ENCODE data around the gene ZNF423.

The ZNF423 gene

DNA sequence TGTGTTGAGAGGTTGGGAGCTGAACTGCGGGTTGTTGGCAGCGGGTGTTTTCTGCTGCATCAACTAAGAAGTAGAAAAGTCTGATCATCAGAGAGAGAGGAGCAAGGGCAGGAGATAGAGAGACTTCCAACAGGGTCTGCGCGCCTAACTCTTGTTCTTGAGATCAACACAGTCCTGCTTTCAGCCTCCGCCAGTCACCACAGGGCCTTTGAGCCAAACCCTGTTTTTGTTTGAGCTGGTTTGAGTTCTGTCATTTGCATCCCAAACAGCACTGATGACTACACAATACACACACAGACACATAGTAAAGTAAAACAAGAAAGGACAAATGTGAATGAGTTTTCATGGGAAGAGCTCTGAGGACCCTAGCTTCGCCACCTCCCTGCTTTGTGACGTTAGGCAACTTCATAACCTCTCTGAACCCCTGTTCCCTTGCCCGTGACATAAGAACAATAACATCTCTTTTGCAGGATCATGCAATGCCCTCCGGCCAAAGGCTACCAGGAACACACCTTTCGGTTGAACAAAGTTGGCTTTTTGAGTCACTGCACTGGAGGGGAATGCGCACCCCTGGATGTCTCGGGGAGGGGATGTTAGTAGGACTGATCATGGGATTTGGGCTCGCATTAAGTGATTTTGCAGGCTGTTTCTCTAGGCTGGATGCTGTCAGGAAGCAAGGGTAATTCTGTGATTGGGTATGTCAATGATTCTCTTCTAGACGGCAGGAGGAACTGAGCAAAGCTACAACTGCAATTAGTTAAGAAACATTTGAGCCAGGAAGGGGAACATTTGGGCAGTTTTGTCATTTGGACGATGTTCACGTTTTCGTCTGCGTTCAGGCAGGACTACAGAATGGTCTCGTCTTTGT is 390.0 kb downstream of the ZNF423 start:
- DNase-seq: no peak

DNA sequence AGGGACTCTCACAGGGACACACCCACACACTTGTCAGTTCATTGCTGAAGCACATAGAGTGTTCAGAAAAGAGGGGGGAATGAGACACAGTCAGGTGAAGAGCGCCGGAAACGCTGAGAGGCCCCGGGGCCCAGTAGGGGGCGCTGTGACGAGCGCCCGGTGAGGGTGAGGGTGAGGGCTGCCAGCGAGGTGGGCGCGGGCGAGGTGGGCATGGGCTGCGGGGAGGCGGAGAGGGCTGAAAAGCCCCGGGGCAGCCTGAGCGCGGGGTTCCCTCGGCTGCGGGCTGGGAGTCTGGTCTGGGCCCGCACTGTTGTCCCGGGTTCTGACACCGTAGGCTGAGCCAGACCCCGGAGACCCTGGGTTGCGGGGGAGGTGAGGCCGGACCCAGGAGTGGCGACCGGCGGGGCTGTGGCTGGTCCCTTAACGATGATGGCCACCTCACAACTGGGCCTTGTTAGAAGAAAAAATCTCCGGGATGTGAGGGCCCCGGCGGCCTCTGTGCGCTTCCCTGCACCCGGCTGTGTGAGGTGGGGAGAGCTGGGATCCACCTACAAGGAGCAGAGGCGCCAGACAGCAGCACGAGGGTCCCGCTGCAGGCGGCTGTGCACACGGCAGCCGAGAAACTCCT is 390.9 kb downstream of the ZNF423 start:
- DNase-seq: no peak

DNA sequence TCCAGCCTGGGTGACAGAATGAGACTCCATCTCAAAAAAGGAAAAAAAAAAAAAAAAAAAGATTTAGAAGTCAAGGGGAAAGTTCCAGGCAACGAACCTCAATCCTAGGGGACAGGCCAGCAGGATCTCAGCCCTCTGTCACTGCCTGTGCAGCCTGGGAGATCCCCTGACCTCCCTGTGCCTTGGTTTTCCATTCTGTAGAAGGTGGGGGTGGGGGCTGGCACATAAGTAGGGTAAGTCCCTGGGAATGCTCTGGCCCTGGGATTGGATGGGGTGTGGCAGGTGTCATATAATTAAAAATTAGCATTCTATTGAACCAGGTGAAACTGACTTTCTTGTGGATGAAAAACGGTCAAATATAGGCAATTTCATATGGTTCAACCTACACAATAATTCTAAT is 391.8 kb downstream of the ZNF423 start:
- no peak for DNase-seq

DNA sequence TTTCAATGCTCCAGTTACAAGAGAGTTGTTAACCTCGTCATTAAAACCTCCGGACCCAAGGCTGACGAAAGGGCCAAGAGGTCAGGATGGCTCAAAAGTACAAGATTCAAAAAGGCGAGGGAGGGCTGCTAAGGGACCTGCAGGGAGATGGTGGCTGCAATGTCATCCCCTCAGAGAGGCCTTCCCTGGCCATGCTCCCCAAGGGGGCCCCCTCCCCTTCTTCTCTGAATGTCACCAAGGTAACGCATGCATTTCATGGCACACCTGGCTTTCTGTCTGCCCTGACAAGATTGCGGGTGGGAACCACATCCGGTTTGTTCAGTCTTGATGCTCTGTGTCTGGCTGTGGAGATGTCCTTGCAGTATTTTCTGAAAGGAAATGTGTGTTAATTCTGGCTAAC is 392.4 kb downstream of the ZNF423 start:
- no peak for DNase-seq

DNA sequence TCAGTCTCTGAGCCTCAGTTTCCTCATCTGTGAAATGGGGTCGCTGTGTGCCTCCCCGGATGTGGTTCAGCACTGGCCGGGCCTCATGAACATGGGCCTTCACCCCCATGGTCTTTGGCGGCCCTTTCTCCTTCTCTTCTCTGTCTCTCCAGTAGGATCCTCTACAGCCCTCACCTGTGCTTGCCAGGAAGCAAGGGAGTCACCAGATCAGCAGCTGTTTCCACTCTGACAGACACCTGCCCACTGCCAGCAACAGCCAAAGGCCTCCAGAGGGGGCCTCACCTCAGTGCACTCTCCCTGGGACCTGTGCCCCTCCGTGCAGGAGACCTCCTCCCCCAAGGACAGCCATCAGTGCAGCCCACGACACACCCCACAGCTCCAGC is 392.9 kb downstream of the ZNF423 start:
- DNase-seq: no peak

DNA sequence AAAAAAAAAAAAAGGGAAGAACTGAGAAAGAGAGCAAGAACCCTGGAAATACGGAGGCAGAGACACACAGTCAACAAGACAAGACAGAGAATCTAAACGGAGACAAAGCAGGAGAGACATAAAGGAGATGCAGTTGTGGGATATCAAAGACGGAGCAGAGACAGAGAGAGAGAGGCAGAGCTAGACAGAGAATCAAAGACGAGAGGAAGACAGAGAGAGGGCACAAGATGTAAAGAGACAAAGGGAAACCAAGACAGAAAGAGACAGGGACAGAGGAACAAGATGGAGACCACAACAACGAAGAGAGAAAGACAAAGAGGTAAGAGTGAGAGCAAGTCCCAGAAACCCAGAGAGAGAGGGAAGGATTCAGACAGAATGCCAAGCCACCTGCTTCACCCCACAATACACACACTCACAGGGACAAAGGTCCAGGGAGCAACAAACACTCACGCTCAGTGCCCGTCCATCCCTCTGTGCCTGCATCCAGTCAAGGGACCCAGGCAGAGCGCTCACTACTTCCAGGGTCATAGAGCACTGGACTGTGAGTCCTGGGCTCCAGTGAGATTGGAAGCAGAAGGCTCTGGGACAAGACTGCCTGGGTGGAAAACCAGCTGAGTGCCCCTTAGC is 393.4 kb downstream of the ZNF423 start:
- no peak for DNase-seq

DNA sequence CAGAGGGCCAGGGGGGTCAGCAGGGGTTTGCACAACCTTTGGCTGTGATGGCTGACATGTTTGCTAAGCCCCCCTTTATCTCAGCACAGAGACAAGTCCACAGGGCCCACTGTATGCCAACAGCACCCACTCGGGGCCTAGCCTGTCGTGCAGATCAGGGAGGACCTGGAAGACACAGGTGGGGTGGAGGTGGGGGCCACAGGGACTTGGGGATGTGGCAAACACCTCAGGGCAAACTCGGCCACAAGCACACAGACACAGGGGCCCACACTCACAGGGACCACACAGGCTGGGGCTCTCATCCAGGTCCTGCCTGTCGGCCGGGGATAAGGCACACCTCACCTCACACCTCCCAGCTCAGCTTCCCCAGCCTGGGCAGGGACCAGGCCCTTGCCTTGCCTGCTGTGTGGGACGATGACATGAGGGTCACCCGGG is 394.4 kb downstream of the ZNF423 start:
- no peak for DNase-seq

DNA sequence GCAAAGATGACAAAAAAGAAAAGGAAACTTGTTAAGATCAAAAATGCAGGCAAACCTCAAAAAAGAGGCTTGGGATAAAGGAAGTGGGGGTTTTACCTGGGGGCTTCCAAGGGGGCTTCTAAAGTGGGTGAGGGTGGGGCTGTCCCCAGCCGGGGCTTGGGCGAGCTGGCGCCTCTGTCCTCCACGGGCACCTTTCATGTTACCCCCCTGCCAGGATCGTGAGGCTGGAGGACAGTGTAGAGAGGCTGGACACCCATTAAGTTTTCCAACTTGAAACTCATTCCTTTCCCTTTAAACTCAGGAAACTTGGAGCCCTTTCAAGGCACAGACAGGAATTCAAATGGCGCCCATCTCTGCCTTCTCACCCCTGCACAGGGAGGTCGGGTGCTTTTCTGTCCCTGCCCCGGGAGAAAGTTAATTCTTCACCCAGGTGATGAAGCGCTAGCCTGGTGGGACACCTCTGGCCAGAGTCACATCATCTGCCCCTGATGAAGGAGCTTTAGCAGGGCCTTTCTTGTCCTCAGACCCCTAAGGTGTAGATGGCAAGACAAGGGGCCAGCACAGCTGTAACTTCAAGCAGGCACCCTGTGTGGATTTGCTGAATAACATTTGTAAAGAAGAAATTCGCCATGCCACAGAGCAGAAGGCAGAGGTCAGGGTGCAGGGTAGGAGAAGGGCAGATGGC is 395.0 kb downstream of the ZNF423 start:
- DNase-seq: no peak

DNA sequence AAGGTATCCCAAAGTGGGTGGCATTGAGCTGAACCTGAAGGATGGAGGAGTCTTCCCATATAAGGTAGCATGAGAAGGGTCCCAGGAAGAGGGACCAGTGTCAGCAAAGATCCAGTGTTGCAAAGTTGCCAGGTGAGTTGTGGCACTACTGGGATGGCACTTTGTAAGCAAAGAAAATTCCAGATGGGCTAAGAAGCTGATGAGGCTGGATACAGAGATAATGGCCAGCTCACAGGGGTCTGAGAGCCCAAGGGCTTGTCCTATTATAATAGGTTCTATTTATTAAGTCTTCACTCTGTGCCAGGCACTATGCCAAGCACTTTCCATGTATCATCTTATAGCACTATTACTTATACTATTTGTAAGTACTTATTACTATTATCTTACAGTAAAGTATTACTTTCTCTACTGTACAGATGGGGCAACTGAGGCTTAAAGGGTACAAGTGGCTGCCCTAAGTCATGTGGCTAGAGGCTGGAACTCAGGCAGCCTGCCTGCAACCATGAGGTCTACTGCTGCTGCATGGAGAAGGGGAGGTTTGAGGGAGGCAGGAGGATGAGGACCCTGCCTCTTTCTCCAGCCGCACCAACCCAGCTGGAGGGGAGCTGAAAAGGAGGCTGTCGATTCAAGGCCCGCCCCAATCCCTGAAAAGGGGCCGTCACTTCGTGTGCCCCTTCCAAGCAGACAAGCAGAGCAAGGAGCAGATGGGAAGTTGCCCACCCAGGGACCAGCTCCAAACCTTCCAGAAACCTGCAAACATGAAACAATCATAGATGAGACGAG is 395.8 kb downstream of the ZNF423 start:
- DNase-seq: no peak

DNA sequence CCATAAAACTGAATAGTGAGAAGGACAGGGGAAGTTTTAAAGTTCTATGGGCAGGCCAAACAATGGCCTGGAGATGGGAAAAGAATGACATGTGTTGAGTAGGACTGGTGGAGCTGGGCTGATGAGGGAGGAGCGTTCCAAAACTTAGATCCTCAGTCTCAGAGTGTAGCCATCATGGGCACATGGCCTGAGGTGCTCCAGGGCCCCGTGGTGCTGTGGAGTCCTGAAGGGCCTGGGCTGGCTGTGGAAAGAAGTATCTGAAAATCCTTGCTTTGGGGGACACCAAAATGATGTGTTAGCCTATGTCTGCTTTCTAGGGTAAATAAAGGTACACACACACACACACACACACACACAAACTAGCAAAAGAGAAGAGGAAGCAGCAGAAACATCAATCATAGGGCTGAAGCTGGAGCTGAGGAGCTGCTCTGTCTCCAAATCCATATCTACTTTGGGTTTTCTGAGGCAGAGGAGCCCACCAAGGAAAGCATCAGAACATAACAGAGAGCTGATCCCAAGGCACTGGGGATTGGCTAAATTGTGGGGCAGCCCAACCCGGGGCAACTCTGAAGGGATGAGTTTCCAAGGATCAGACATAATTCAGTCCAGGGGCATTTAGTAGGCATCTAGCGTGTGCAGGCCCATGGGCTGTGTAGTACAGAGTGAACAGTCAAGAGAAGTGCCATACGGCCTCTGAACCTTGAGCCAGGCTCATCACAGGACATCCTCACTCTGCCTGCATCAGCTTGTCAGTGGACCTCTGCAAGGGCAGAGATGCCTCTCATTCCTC is 397.1 kb downstream of the ZNF423 start:
- DNase-seq: no peak

DNA sequence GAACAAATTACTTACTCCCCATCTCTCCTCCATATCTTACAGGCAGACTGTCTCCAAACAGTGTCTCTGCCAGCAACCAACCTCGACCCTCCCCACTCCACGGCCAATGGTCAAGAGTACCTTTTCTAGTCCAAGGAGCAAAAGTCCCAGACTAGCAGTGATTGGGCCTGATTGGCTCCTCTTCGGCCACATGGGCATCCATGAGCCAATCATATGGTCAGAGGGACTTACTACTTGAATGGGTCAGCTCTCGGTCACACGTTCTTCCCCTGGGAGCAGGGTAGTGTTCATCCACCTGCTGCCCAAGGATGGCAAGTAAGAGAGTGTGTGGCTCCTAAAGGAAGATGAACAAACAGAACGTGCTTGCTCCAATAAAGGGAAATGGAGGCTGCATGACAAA is 397.7 kb downstream of the ZNF423 start:
- no peak for DNase-seq

DNA sequence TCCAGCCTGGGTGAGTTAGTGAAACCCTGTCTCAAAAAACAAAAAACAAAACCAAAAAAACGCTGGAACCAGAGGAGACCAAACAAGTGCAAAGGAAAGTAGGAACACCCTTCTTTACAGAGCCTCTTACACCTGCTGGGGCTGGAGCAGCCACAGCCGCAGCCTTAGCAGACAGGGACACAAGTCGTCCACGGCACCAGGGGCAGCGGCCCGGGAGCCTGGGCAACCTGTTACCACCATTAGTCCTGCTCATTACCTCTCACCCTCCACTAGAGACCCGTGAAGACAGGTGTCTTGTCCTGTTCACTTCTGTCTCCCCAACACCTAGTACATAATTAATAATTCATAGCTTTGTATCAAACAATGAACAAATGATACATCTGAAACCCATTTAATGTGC is 398.7 kb downstream of the ZNF423 start:
- no peak for DNase-seq

DNA sequence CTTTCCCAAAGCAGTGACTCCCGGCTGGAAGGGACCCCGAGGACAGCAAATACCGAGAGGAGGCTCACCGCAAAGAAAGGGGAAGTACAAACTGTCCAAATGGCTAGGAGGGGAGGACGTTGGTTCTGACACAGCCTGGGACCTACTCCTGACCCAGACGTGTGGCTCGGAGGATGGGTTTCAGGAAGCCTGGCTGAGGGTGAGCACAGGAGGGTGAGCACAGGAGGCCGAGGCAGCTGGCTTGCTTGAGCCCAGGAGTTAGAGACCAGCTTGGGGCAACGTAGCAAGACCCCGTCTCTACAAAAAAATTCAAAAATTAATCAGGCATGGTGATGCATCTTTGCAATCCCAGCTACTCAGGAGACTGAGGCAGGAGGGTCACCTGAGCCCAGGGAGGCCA is 399.1 kb downstream of the ZNF423 start:
- DNase-seq: no peak

DNA sequence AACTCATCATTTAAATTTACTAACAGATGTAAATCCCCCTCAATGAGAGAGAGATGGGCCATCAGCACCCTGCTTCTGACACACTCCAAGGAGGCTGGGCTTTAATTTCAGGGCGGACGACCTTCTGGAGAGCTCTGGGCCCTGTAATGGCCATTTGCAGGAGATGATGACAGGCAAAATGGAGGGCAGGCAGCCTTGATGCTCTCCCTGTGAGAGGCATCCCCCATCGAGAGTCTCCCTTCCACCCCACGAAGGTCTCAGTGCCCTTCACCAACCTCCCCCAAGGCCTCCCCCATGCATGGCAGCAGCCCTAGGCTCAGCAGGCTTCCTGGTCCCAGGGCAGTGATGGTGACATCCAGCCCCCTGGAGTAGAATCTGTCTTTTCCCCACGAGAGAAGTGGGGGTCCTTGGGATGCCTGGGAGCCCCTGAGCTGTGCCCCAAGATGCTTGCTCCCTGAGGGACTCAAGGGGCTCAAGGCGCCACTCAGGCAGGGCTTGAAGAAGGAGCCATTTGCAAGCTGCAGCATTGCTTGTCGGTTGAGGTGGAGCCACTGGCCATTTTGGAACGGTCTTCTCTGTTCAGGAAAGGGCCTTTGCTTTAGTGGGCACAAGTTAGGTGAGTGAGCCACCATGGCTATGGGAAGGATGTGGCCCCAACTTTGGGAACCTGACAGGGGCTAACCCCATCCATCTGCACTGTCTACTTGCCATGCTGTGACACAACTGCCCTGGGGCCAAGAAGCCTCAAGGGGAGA is 399.7 kb downstream of the ZNF423 start:
- no peak for DNase-seq

DNA sequence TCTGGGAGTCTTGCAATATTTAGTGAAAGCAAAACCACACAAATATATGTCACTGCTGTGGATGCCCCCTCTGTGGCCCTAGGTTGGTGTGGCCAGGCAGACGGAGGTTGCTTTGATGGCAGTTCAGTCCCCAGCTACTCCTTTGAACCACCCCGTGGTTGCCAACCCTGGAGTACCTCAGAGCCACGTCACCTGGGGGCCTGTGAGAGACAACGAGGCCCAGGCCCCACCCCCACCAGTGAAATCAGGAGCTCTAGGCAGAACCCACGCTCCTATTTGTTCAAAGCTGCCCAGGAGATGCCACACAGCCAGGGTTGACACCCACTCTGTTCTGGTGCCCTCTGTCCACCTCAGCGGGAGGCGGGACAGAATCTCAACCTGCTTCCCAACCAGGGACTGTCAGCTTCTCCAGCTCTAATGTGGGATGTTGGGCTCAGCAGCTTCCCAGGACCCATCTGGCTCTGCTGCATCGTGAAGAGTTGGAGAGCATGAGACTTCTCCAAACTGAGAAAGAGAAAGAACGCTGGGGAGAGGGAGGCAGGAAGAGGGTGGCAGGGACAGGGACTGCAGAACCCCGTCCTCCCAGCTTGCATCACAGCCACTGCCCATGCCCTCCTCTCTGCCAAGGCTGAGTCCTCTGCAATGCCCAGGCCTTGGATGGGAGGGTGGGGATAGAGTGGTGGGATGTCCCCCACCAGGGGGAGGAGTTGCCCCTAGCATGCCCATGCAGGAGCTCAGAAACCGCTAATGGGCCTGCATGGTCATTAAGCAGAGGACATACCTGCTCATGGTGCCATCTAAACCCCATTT is 400.5 kb downstream of the ZNF423 start:
- no peak for DNase-seq

DNA sequence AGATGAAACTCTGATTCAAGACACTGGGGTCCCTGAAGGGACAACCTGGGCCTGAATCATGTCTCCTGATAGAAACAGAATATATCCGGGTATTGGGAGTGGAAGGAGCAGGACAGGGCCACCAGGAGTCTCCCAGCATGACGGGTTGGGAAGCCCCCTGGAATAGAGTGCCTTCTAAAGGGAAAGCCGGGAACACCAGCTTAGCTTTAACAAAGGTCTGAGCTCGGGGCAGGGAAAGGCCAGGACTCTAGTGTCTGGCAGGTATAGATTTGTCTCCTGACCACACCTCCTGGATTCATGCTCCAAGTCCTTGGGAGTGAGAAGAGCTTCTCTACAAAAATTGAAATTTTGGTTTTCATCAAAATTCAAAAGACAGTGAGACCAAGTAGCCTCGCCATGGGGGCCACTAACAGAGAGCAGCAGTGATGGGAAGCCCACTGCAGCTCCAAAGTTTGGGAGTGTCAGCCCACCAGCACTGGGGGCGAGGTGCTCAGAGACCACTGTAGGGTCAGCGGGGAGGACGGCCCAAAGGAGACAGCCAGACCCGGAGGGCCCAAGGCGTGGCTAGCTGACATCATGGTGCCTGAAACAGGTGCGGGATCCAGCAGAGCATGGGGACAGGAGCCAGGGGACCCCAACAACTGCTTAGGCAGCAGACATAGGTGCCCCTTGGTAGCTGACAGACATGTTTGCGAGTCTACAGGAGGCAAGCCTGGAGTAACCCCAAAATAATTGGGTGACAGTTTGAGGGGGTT is 401.3 kb downstream of the ZNF423 start:
- DNase-seq: no peak

DNA sequence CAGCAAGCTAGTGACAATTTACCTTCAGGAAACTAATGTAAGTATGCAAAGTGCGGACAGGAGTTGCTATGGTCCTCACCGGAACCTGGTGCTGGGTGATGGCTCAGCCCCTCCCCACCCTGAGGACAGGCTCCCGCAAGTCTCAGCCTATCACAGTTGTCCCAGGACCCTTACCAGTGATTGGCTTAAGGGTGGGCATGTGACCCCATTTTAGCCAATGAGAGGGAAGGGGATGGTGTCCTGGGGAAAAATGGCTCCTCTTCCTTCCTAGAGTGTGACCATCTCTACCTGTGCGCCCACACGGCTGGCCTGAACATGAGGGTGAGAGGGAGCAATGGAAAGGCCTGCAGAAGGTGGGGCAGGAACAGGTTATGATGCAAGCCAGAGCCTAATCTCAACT is 401.9 kb downstream of the ZNF423 start:
- DNase-seq: no peak

DNA sequence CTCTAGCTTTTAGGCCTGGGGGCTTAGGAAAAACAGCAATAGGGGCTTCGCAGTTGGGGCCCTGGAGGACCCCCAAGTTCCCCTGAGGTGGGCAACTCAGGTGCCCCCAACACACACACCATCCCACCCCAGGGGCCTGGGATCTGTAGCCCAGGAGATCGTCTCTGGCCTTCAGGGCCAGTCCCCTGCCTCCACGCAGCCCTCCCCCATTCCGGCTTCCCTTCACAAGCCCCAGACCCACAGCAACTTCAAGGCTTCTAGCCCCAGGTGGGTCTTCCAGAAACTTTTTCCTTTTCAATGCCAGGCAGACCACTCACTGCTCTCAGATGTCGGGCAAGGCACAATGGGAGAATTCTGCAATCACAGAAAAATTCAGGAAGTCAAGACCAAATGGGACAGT is 402.9 kb downstream of the ZNF423 start:
- DNase-seq: no peak

DNA sequence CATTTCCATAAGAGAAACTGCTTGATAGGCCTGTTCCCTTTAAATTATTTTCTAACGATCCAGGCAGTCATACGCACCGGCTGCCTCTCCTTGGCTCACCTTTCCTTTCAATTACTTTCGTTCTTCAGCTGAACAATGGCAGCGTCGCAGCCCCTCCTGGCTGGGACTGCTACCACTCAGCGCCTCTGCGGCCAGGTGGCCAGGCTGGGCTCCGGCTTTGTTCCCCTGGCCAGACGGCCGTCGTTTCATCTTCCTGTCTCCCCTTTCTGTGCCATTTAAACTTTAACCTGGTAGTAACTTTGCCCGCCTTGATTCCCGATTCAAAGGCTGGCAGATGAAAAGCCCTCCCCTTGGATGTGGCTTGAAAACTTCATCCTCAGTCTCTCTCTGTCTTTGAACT is 403.3 kb downstream of the ZNF423 start:
- no peak for DNase-seq
